ENCODE measurements around the gene ANO1. TPM values are rescaled to one million over a fixed set of nuclear protein-coding genes. Genes with fewer than 3 reads are reported as not detected.

The ANO1 gene
- total and polyA plus RNA-seq, 2 of the 8 experiments (the other 6 are each of a cell fraction or from before 2014, with no cell fraction given): 4.7 to 5.0 TPM

DNA sequence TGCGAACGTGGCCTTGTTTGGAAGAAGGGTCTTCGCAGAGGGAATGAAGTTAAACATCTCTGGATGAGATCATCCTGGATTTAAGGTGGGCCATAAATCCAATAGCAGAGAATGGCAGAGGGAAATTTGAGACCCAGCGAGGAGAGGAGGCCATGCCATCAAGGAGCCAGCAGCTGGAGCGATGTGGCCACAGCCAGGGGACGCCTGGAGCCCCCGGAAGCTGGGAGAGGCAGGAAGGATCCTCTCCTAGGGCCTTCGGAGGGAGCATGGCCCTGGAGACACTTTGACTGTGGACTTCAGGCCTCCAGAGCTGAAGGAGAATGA, 22.1 kb downstream of the ANO1 start:
- Histone ChIP-seq H4K8ac (ENCODE audit: extremely low read depth, insufficient read depth, low read length) (no peak overlapping the region), H3K79me2 (ENCODE audit: control insufficient read depth in 1 of 2, insufficient read depth in 2 of 2, low read length in 2 of 2) (no peaks in the 10 kb centered on the region), H2BK12ac (ENCODE audit: low read depth, low read length) (no peak overlapping the region), H3K9ac (replicated peaks in 1 of 4; ENCODE audit: extremely low read depth in 1 of 4, low read depth in 3 of 4, low read length in 3 of 4) (no peak overlapping the region), H3K79me1 (ENCODE audit: low read depth, low read length) (peaks cover 2% of the 10 kb centered on the region; the same call in 1 of the 2 replicates), H3K18ac (ENCODE audit: extremely low read depth, low read length) (no peak overlapping the region), H3K23me2 (ENCODE audit: low read depth, low read length) (0 out of 2 replicates have a peak, but pooled peaks cover 3% of the 10 kb centered on the region), H2BK5ac (ENCODE audit: low read depth, low read length) (no peak overlapping the region), H2BK20ac (ENCODE audit: low read length) (no peak overlapping the region), H2BK15ac (ENCODE audit: low read length) (no peak overlapping the region), H3K27me3 (replicated peaks in 1 of 4; ENCODE audit: control insufficient read depth in 3 of 4, extremely low read depth in 1 of 4, insufficient read depth in 3 of 4, low read length in 3 of 4) (no peaks in the 10 kb centered on the region), H3K9me3 (ENCODE audit: insufficient read depth in 2 of 2, low read depth in 1 of 2, low read length in 1 of 2) (no peaks in the 10 kb centered on the region), H3K4me3 (ENCODE audit: extremely low read depth in 1 of 4, insufficient read depth in 2 of 4, low read depth in 3 of 4, low read length in 4 of 4) (no peak overlapping the region), H3K23ac (ENCODE audit: insufficient read length) (no peak overlapping the region), H2AK5ac (ENCODE audit: low read depth, low read length) (no peak overlapping the region), H2BK120ac (replicated peaks; ENCODE audit: low read depth, low read length) (no peak overlapping the region), H4K5ac (ENCODE audit: insufficient read length, low read depth, low read length) (no peak overlapping the region), H4K20me1 (replicated peaks in 1 of 2; ENCODE audit: control insufficient read depth in 1 of 2, insufficient read depth in 2 of 2, low read length in 2 of 2) (no peaks in the 10 kb centered on the region), H3K4ac (replicated peaks; ENCODE audit: insufficient read length, low read depth, low read length) (no peak overlapping the region), H3K27ac (ENCODE audit: low read depth, low read length) (no peak overlapping the region), H3K56ac (replicated peaks; ENCODE audit: insufficient read length, low read depth, low read length) (no peak overlapping the region), H3K4me1 (replicated peaks in 1 of 4; ENCODE audit: control insufficient read depth in 3 of 4, insufficient read depth in 4 of 4, low read length in 3 of 4) (peaks cover 0 to 8% (median 4%) of the 10 kb centered on the region in 4 experiments; a peak in 4 of 7 replicates), H4K91ac (replicated peaks; ENCODE audit: insufficient read length, low read length) (no peak overlapping the region), H2AFZ (ENCODE audit: low read length) (no peak overlapping the region), H3K4me2 (ENCODE audit: insufficient read depth in 1 of 2, low read depth in 2 of 2, low read length in 2 of 2) (no peak overlapping the region), H3K36me3 (ENCODE audit: control insufficient read depth in 2 of 4, insufficient read depth in 4 of 4, low read length in 3 of 4) (no peaks in the 10 kb centered on the region), H3K14ac (ENCODE audit: insufficient read length) (no peak overlapping the region)
- no peak for DNase-seq (ENCODE audit: low read depth in 1 of 2, low spot score in 2 of 2)
- FAIRE-seq: no peak
- ChIA-PET POLR2A (ENCODE audit: partially characterized antibody) (interaction anchor here (1.4 kb wide), 1 partner anchor 74 kb away, joined by 3 read pairs; no protein-coding TSS in a partner anchor), CTCF (ENCODE audit: partially characterized antibody) (no interaction called here)
- 80% methylated on average over 6 of the region's 8 CpGs; no CpG with 5 or more reads in 1 of the 2 experiments for WGBS, 2 experiments (ENCODE audit: extremely low coverage in 1 of 2, insufficient coverage in 1 of 2, insufficient read length in 1 of 2, insufficient replicate concordance in 2 of 2, low coverage in 1 of 2, low lambda C conversion rate in 2 of 2, missing lambda C conversion rate in 1 of 2)
- TF ChIP-seq KDM1A (IDR thresholded peaks at IDR 0.05; ENCODE audit: borderline replicate concordance, low read length) (no peak), GABPA (IDR thresholded peaks at IDR 0.05; ENCODE audit: borderline replicate concordance, insufficient read depth, low read length) (no peak), BRCA1 (IDR thresholded peaks at IDR 0.05; ENCODE audit: low read depth, low read length) (no peak)
